Fibroblast of skin of scalp (primary cell): ENCODE results near the gene MYO16.

Experiments used
- DNase-seq: peaks from one replicate; pipeline ENCODE4 v3.0.0-alpha.2; 2013

Gene MYO16

DNA sequence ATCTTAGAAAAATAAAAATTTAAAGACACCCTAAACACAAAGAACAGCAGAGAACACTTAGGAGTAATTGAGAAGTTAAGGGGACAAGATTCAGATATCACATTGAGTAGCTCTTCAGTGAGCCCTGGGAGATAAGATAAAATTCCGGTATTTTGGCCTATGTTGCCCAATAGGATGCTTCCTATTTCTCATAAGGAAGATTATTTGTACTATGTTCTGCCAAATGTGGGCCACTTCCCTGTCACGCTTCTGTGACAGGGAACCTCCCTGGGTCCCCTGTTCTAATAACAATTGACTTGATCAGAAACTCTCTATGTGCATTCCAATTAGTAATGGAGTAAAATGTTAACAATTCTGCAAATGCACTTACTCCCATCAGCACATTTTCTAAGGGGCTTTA, 310.7 kb downstream of the MYO16 start:
- DNase-seq, result no peak

DNA sequence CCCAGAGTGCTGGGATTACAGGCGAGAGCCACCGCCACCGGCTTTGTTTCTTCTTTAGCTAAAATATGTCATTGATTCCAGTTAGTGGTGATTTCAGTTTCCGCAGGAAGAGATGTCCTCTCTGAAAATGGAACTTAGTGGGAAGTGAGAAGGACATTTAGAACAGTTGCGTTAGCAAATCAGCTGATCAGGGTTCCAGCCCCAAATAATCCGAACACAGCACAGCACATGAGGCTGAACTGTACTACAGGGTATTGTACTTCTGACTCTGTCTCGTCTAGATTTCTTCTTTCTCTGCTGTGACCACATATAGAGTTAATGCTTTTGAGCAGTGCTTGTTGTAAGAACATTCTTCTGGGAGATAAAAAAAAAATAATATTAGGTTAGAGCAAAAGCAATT, 314.4 kb downstream of the MYO16 start:
- no peak for DNase-seq

GRCh38 chr13:108944760-108945159, 315.3 kb downstream of the MYO16 start:
- peak; percentile 21 for DNase-seq

DNA sequence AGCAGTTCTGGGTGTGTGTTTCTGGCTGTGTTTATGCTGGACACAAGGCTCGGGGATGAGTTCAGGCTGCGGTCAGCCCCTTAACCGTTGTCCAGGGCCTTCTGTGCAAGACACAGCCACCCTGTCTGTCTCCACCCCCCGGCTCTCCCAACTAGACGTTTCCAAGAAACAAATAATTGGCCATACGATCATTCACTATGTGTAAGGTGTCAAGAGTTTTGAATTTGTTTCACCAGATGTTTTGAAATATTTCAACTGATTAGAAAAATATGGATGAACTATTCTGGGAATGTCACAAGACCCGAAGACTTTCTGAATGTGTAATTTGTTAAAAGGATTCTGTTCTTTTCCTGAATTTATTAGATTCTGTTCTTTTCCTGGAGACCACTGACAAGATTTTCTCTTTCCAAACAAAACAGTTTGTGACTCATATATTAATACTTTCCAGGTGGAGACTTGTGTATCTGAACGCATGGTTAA, 318.2 kb downstream of the MYO16 start:
- peak; percentile 54 for DNase-seq

DNA sequence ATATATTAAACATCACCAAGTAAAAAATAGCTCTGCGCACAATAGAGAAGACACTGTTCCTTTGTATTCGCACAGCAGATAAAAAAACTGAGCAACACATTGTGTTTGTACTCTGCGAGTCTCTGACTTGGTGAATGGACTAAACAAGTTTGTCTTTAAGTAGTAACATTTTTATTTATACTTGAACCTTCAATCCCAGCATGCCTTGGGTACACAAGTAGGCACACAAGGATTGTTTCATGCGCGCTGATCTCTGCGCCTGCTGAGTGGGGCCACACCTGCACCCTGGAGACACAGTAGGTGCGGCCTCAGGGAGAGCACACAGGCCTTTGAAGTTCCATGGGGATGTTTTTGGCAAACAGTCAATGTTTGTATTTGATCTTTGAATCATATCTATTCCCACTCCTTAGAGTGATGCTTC, 318.9 kb downstream of the MYO16 start:
- DNase-seq, result no peak

DNA sequence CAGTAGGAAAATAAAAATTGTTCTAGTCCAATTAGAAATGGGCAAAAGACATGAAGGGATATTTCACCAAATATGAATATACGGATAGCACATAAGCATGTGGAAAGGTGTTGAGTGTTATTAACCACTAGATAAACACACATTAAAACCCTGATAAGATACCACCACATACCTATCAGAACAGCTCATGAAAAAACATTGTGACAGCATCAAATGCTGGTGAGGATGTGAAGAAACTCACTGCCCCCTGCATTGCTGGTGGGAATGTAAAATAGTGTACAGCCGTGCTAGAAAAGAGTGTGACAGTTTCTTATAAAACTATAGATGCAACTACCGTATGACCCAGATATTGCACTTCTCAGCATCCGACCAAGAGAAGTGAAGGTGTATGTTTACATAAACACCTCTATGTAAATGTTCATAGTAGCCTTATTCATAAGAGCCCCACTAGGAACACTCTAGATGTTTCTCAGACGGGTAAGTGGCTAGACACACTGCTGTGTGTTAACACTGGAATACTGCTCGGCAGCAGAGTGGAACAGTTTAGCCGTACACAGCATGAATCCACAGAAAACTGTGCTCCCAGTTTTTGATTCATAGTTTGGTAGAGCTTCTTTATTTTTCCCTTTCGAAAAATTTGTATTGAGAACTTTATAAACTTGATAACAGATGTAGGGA, 321.1 kb downstream of the MYO16 start:
- peak; percentile 16 for DNase-seq

- DNase-seq, result no peak
Observed at GRCh38 chr13:108955741-108956140, 326.3 kb downstream of the MYO16 start.

DNA sequence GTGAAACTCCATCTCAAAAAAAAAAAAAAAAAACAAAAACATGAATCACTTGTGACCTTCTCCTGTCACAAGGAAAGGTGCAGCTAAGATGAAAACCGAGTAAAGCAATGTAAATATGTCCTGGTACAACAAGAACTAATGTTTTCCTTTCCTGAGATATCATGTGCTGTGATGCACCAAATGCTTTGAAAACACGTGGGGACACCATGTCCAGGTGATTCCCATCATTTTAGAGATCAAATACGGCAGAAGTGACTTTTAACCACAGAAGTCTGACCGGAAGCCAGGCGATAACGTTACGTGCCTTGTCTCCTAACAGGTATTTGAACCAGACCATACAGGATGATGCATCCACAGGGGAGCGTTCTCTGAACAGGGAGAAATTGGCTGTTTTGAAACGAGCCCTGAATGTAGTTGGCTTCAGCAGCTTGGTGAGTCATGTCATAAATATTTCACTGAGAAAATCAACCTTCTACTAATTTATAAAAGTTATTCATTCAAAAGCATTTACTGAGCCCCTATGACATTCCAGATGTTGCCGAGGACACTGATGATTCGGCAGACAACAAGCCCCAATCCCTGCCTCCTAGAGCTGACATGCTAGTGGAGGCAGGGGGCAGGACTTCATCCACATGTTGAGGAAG, 328.1 kb downstream of the MYO16 start:
- DNase-seq, result peak; percentile 90

DNA sequence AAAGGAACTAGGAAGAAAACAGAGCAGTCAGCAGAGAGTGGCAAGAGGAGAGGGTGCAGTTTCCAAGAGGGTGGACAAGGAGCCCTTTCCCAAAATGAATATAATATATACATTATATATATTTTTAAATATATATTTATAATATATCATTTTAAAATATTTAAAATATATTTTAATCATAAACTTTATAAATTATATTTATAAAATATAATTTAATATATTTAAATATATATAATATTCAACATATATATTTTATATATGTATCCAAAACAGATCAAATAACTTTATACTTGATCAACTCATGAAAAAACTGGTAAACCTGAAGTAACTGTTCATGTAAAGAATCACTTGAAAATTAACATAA, 328.6 kb downstream of the MYO16 start:
- no peak for DNase-seq

- DNase-seq, result no peak
Observed at GRCh38 chr13:108959234-108959633, 329.8 kb downstream of the MYO16 start.

GRCh38 chr13:108960006-108960405, 330.6 kb downstream of the MYO16 start:
- DNase-seq, result no peak

DNA sequence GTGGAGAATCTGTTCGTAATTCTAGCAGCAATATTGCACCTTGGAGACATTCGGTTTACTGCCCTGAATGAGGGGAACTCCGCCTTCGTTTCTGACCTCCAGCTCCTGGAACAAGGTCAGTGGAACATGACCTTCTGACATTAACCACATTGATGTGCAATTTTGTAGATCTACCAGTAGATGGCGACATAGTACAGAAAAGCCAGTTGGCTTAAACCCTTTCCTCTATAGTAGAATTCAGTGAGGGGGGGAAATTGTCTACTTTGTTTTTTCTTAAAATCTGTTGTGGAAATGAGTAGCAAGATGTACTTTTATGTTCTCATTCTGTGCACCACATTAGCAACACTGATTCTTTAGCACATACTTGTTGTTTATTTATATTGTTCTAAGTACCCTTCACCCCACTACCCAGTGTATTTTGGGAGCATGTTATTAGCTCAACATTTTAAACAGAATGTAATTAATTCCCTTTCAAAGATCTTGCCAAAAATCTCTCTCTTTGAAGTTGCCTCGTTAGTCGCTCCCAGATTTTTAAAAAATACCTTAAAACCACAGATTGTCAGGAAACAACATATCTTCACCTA, 332.2 kb downstream of the MYO16 start:
- DNase-seq, result peak; percentile 61

DNA sequence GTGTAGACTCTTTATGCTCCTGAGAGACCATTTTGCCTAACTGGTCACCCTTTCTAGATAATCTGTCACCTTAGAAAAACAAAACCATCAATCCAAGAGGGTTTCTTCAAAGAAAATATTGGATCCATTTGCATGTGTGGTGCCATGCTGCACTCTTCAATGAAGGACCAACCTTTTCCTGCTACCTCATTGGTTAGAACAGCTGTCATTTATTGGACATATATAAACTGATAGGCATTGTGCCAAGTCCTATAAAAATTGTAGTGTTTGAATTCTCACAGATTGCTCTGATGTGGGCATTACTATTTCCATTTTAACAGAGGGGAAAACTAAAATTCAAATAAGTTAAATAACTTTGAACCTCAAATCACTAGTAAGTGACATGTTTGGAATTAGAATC, 333.2 kb downstream of the MYO16 start:
- DNase-seq, result peak; percentile 21

GRCh38 chr13:108963276-108963810, 333.9 kb downstream of the MYO16 start:
- DNase-seq, result no peak

GRCh38 chr13:108963846-108964600, 334.6 kb downstream of the MYO16 start:
- DNase-seq, result peak; percentile 62

GRCh38 chr13:108964606-108965005, 335.2 kb downstream of the MYO16 start:
- peak; percentile 19 for DNase-seq

DNA sequence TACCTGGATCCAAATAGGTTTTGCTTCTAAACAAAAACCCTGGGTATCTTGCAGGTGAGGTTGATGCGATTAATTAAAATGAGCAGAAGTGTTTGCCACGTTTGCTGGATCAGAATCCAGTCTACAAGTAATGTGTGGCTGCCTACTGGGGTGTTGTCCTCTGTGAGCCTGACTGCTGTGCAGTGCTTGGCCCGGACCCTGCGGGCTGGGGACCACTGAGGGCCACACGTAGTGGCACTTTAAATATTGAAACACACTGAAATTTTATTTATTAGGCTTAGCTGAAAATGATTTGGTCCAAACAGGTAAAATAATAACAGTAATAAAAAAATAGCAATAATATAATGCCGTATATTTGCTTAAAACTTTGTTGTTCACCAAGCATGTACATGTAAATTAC, 338.0 kb downstream of the MYO16 start:
- no peak for DNase-seq

DNA sequence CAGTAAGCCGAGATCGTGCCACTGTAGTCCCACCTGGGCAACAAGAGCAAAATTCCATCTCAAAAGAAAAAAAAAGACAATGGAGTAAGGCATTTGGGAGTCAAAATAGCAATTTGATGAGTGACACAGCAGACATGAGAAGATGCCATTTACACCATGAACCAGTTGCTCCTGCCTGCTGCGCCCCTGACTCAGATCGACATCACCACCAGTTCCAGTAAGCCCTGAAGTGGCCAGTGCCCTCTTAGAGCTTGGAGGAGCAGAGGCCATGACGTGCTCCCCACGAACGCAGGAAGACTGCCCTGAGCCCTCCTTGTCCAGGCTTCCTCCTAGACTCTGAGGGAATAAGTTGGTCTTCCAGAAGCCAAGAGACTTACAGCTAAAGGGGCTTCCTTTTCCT, 339.2 kb downstream of the MYO16 start:
- no peak for DNase-seq

DNA sequence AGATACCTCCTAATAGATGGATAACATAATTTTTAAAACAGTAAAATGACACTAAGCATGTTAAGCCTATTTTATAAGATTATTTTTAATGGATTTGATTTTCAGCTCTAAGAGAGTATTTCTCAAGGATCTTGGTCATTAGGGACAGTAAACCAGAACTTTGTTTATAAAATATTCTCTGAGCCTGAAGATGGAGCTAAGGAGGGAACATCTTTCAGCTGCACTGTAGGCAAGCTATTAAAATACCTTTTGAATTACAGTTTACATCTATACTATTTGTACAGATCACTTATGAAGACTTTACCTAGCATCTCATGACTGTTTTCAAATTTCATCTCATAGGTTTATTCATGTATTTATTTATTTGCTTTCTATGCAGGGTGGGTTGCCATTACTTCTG, 345.3 kb downstream of the MYO16 start:
- DNase-seq, result no peak

GRCh38 chr13:108980237-108980636, 350.8 kb downstream of the MYO16 start:
- DNase-seq, result no peak

GRCh38 chr13:108981407-108981806, 352.0 kb downstream of the MYO16 start:
- no peak for DNase-seq

DNA sequence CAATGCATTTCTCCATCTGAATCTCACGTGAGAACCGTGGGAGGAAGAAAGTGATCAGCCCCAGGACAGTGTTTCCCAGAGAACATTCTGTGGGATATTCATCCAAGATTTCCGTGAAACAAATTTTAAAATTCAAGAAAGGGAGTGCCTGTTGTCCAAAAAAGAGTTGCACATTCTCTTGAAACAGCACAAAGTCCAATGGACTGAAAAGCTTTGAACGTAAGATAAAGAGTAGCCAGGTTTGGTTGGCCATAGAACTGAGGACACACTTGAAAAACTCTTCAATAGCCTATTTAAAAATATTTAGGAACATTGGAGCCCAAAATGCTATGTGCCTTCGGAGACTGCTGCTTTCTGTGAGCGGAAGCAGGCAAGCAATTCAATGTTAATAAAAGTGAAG, 353.9 kb downstream of the MYO16 start:
- DNase-seq, result no peak
